ENCODE results near the gene MED9. TPM values are rescaled to one million over a fixed set of nuclear protein-coding genes. Genes with fewer than 3 reads are reported as not detected.

MED9 gene
- polyA plus RNA-seq, 1 experiment, result 11.7 TPM

DNA sequence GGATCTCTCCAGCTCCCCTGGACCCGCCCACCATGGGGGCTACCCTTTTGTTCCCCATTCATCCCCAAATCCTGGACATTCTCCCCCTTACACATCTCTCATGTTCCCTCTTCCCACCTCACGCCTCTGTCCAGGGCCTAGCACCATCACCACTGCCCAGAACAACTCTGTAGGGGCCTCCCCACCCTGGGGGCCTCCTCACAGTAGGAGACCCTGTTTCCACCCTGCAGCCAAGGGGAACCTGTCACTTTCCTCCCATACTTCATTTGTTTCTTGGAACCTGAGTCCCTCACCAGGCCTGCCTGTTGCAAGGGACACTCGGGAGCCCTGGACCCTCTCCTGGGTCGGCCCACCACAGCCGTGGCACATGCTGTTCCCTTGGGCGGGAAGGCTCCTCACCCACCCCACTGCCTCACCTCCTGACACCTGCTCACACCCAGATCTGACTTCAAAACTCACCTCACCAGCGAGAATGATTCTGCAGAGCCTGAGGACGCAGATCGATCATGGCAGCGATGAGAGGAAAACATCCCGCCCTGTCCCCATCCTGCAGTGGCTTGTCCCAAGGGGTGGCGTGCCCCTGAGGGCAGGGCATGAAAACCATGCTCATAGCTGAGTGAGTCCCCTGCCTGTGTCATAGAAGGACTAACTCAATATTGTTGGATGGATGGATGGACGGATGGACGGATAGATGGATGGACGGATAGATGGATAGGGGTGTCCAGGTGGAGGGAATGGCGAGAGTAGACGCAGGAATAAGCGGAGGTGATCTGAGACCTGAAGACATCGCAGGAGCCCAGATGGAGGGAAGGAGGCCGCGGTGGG is 26.2 kb downstream of the MED9 start:
- ChIA-PET POLR2A (no interaction called here), CTCF (interaction anchor here (0.6 to 3.1 kb wide), 2 partner anchors 147 to 241 kb away, joined by 3 to 11 read pairs; no protein-coding TSS in a partner anchor)
- no peak for DNase-seq (ENCODE audit: low read depth)
- TF ChIP-seq, protein P1, sequence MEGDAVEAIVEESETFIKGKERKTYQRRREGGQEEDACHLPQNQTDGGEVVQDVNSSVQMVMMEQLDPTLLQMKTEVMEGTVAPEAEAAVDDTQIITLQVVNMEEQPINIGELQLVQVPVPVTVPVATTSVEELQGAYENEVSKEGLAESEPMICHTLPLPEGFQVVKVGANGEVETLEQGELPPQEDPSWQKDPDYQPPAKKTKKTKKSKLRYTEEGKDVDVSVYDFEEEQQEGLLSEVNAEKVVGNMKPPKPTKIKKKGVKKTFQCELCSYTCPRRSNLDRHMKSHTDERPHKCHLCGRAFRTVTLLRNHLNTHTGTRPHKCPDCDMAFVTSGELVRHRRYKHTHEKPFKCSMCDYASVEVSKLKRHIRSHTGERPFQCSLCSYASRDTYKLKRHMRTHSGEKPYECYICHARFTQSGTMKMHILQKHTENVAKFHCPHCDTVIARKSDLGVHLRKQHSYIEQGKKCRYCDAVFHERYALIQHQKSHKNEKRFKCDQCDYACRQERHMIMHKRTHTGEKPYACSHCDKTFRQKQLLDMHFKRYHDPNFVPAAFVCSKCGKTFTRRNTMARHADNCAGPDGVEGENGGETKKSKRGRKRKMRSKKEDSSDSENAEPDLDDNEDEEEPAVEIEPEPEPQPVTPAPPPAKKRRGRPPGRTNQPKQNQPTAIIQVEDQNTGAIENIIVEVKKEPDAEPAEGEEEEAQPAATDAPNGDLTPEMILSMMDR (IDR thresholded peaks at IDR 0.05; ENCODE audit: insufficient read depth, low read depth, low read length), result no peak
- Histone ChIP-seq H3K4me3 (ENCODE audit: low read depth, low read length) (no peak overlapping the region), H3K36me3 (ENCODE audit: control insufficient read depth, insufficient read depth, low read length) (no peaks in the 10 kb centered on the region), H3K27me3 (ENCODE audit: control insufficient read depth, insufficient read depth, low read length) (no peaks in the 10 kb centered on the region)

DNA sequence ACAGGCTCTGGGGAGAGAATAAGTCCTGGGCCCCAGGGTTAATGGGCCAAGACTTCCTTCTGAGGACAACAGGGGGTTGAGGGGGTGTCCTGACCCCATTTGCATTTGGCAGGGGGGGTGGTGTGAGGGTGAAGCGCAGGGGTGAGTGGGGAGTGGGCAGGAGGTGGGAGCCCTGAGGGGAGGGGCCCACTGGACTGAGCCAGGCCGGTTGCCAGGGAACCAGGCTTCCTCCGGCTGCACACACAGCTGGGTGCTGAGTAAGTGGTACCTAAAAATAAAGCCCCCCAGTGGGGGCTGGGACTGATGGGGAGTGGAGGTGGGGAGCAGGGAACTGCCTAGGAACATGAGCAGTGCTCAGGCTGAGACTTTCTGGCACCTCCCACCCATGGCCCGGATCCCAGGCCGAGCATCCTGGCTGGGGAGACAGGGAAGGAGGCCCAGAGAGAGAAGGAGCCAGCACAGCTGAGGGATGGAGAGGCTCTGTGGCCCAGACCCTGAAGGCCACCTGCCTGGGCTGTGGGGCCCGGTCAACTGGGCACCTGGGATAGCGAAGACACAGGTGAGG is 26.8 kb downstream of the MED9 start:
- no peaks in the 10 kb centered on the region for H3K27me3 ChIP-seq (ENCODE audit: control insufficient read depth, insufficient read depth, low read length)
- ChIA-PET CTCF (no interaction called here), POLR2A (interaction anchor here (0.6 kb wide), 1 partner anchor 8 kb away, joined by 10 read pairs; the partner anchor contains the start of gene RASD1)
- H3K4me3 ChIP-seq (ENCODE audit: low read depth, low read length), result no peak overlapping the region
- DNase-seq (ENCODE audit: low read depth), result no peak
- TF ChIP-seq, protein P1 (IDR thresholded peaks at IDR 0.05; ENCODE audit: insufficient read depth, low read depth, low read length), result no peak
- H3K36me3 ChIP-seq (ENCODE audit: control insufficient read depth, insufficient read depth, low read length), result no peaks in the 10 kb centered on the region

DNA sequence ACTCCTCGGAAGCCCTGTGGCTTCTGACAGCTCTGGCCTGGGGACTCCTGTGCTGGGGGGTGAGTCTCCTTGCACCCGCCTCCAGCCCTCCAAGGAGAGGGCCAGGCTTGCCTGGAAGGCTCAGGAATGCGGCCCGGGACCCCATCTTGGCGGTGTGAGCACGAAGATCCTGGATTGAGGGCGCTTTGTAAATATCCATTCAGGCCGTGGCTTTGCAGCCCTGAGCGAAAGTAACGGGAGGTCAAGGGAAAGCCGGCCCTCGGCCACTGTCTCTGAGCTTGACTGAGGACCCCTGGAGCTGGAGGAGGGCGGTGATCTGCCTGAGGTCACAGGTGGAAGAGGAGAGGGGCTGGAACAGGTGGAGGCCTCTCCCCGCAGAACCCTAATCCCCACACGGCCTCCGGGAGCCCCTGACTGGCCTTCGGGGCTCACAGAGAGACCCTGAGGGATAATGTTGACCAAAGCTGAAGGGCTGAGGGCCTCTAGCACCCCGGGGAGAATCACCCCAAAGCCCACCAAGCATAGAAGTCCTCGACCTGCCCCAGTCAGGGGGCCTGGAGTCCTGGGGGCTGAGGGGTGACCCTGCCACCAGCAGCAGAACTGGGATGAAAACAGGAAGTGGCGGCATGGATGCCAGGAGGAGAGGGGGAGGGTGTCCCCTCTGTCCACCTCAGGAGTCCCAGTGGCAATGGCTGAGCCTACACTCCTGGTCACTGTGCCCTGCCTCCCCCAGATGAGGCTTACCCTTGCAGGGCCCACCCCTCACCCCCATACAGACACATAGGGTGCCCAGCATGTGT is 27.7 kb downstream of the MED9 start:
- Histone ChIP-seq H3K4me3 (ENCODE audit: low read depth, low read length) (no peak overlapping the region), H3K36me3 (ENCODE audit: control insufficient read depth, insufficient read depth, low read length) (no peaks in the 10 kb centered on the region), H3K27me3 (ENCODE audit: control insufficient read depth, insufficient read depth, low read length) (no peaks in the 10 kb centered on the region)
- no peak for DNase-seq (ENCODE audit: low read depth)
- ChIA-PET CTCF (interaction anchor here (0.8 to 1.3 kb wide), 3 partner anchors 8 to 149 kb away, joined by 3 to 5 read pairs (median 4); no protein-coding TSS in a partner anchor), POLR2A (interaction anchor here (0.6 kb wide), 1 partner anchor 9 kb away, joined by 10 read pairs; the partner anchor contains the start of gene RASD1)
- TF ChIP-seq, protein P1 (IDR thresholded peaks at IDR 0.05; ENCODE audit: insufficient read depth, low read depth, low read length), result no peak

DNA sequence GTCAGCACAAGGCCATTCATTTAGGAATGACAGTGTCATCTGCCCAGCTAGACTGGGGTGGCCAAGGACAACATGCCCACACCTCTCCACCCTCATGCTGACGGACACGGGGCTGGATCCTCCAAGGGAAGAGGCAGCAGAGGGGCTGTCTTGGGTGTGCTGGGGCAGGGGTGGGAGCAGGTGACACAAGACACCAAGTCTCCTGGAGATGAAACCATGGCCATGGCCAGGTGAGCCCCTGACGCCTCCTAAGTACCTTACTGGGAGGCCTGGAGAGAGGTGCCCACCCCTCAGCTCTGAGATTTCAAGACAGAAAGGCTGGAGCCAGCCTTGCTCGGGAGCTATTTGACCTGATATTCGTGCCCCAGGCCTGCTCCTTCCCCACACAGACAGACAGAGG is 28.4 kb downstream of the MED9 start:
- no peak for DNase-seq (ENCODE audit: low read depth)
- ChIA-PET POLR2A (no interaction called here), CTCF (interaction anchor here (0.8 to 3.1 kb wide), 4 partner anchors 8 to 150 kb away, joined by 3 to 23 read pairs (median 4); no protein-coding TSS in a partner anchor)
- no peaks in the 10 kb centered on the region for H3K27me3 ChIP-seq (ENCODE audit: control insufficient read depth, insufficient read depth, low read length)
- H3K36me3 ChIP-seq (ENCODE audit: control insufficient read depth, insufficient read depth, low read length), result no peaks in the 10 kb centered on the region
- TF ChIP-seq, protein P1 (IDR thresholded peaks at IDR 0.05; ENCODE audit: insufficient read depth, low read depth, low read length), result no peak
- no peak overlapping the region for H3K4me3 ChIP-seq (ENCODE audit: low read depth, low read length)

All from BJ (cell line).